Mammary epithelial cell (primary cell): ENCODE results near the gene COMMD2.

ENCODE experiments used
- EZH2 ChIP-seq: IDR thresholded peaks from 2 replicates; pipeline ENCODE4 v1.6.1; 2012; ENCODE audit warnings: low read length, inconsistent platforms, borderline replicate concordance
- TF ChIP-seq, protein P1 (sequence below), 2 donors: IDR thresholded peaks in 1 of 2; conservative IDR thresholded peaks in 1 of 2; 2 replicates each; pipeline ENCODE4 v1.5.1; 2011 to 2012; ENCODE audit warnings: inconsistent platforms in 2 of 2, low read length in 2 of 2, mild to moderate bottlenecking in 2 of 2, control low read depth in 1 of 2, low read depth in 1 of 2; ENCODE audit not compliant: insufficient read depth in 1 of 2; ENCODE audit errors: extremely low read depth in 1 of 2

DNA sequence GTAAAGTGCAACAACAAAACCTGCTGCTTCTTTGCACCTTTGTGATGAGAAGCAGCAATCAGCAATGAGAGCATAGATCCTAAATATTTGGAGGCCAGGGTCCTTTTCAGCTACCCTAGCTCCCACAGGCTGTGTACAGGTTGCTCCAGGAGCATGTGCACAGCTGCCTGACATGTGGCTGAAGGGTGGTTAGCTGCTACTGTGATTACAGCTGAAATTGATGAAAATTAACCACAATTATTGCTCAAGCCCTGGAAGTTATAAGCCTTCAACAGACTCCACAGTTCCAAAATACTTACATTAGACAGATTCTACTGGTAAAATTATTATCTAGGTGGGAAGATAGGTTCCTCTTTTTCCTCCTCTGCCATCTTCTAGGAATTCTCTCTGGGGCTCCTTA, 28.5 kb downstream of the COMMD2 start:
- TF ChIP-seq EZH2, result no peak
- TF ChIP-seq, protein P1, sequence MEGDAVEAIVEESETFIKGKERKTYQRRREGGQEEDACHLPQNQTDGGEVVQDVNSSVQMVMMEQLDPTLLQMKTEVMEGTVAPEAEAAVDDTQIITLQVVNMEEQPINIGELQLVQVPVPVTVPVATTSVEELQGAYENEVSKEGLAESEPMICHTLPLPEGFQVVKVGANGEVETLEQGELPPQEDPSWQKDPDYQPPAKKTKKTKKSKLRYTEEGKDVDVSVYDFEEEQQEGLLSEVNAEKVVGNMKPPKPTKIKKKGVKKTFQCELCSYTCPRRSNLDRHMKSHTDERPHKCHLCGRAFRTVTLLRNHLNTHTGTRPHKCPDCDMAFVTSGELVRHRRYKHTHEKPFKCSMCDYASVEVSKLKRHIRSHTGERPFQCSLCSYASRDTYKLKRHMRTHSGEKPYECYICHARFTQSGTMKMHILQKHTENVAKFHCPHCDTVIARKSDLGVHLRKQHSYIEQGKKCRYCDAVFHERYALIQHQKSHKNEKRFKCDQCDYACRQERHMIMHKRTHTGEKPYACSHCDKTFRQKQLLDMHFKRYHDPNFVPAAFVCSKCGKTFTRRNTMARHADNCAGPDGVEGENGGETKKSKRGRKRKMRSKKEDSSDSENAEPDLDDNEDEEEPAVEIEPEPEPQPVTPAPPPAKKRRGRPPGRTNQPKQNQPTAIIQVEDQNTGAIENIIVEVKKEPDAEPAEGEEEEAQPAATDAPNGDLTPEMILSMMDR (conservative IDR thresholded peaks at IDR 0.05 in 1 of 2, IDR thresholded peaks at IDR 0.05 in 1 of 2; ENCODE audit: extremely low read depth in 1 of 2, insufficient read depth in 1 of 2, low read depth in 1 of 2, low read length in 2 of 2), result no peak
